Loucy (cell line): ENCODE measurements around the gene MAJIN.

Source experiments
- H2AFZ ChIP-seq: fragments of 200-600 bp; sonication (generic); 2 replicates; pipeline ENCODE4 v1.6.0; 2016; ENCODE audit warnings: antibody characterized with exemption, mild to moderate bottlenecking, low read length, moderate library complexity
- H3F3A ChIP-seq: fragments of 200-600 bp; 2 replicates; pipeline ENCODE4 v1.6.0; 2016; ENCODE audit warnings: antibody characterized with exemption, low read depth, mild to moderate bottlenecking
- H3K27me3 ChIP-seq: fragments of 200-600 bp; sonication (generic); 2 replicates; pipeline ENCODE4 v1.6.1; 2014; ENCODE audit warnings: low read length, mild to moderate bottlenecking; ENCODE audit not compliant: insufficient read depth, poor library complexity, severe bottlenecking
- H3K36me3 ChIP-seq: fragments of 200-600 bp; sonication (generic); 2 replicates; pipeline ENCODE4 v1.6.1; 2016; ENCODE audit warnings: low read length; ENCODE audit not compliant: insufficient read depth
- H3K4me1 ChIP-seq: fragments of 200-600 bp; sonication (generic); 2 replicates; pipeline ENCODE4 v1.5.1; 2014; ENCODE audit warnings: low read length, mild to moderate bottlenecking; ENCODE audit not compliant: insufficient read depth, poor library complexity, severe bottlenecking
- H3K4me2 ChIP-seq: fragments of 200-600 bp; sonication (generic); 2 replicates; pipeline ENCODE4 v1.6.0; 2014; ENCODE audit warnings: antibody characterized with exemption, low read length, low read depth, mild to moderate bottlenecking; ENCODE audit not compliant: poor library complexity, severe bottlenecking
- H3K4me3 ChIP-seq: fragments of 200-600 bp; sonication (generic); 2 replicates; pipeline ENCODE4 v1.5.1; 2014; ENCODE audit warnings: low read length, mild to moderate bottlenecking, mixed read lengths; ENCODE audit not compliant: poor library complexity, severe bottlenecking
- H3K79me2 ChIP-seq: fragments of 200-600 bp; sonication (generic); 2 replicates; pipeline ENCODE4 v1.6.1; 2014; ENCODE audit warnings: low read length; ENCODE audit not compliant: insufficient read depth
- H3K9ac ChIP-seq: fragments of 200-600 bp; sonication (generic); 2 replicates; pipeline ENCODE4 v1.6.0; 2014; ENCODE audit warnings: mild to moderate bottlenecking, low read depth, low read length, moderate library complexity; ENCODE audit not compliant: poor library complexity, severe bottlenecking
- H3K9me2 ChIP-seq: fragments of 200-600 bp; sonication (generic); replicated peaks from 2 replicates; pipeline ENCODE4 v1.6.1; 2016; ENCODE audit warnings: low read depth, low read length, mixed read lengths
- H3K9me3 ChIP-seq: fragments of 200-600 bp; sonication (generic); 2 replicates; pipeline ENCODE4 v1.6.1; 2014; ENCODE audit warnings: mild to moderate bottlenecking, antibody characterized with exemption, low read length, low read depth; ENCODE audit not compliant: insufficient read depth
- H4K20me1 ChIP-seq: fragments of 200-600 bp; sonication (generic); 2 replicates; pipeline ENCODE4 v1.6.0; 2014; ENCODE audit warnings: antibody characterized with exemption, low read length, mild to moderate bottlenecking; ENCODE audit not compliant: insufficient read depth, poor library complexity, severe bottlenecking
- EZH2phosphoT487 ChIP-seq: fragments of 200-600 bp; IDR thresholded peaks from 2 replicates; pipeline ENCODE4 v1.6.1; 2018; ENCODE audit warnings: antibody characterized with exemption, mild to moderate bottlenecking, moderate library complexity, borderline replicate concordance
- TF ChIP-seq, protein P1 (sequence below): fragments of 200-600 bp; sonication (generic); conservative IDR thresholded peaks from 2 replicates; pipeline ENCODE4 v1.5.1; 2014; ENCODE audit warnings: mild to moderate bottlenecking, antibody characterized with exemption, low read length

Gene MAJIN

DNA sequence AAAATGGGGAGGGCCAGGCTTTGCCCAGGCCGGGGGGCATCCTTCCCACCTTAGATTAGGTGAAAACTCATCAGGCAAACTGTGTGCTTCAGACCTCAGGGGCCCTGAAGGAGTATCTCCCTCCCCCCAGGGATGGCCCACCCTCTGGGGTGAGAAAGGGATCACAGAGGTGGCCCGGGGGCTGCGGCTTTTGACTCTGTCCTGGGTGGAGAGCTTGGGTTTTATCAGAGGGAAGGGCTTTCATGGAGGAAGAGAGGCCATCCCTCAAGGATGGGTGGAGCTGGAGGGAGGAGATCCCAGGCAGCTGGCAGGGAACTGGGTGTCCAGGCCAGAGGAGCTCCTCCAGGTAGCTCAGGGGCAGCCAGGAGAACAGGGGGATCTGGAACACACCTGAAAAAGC lies 50.5 kb downstream of the MAJIN start:
- Histone ChIP-seq H3K79me2 (peaks cover 5% of the 10 kb centered on the region; the same call in 1 of the 2 replicates), H3K27me3 (no peaks in the 10 kb centered on the region), H3K9me3 (no peaks in the 10 kb centered on the region), H4K20me1 (no peaks in the 10 kb centered on the region), H3K36me3 (no peaks in the 10 kb centered on the region), H3F3A (no peaks in the 10 kb centered on the region), H3K4me1 (peaks cover 22% of the 10 kb centered on the region), H3K9me2 (no peaks in the 10 kb centered on the region), H2AFZ (no peak overlapping the region), H3K4me3 (no peak overlapping the region), H3K4me2 (no peak overlapping the region), H3K9ac (no peak overlapping the region)
- no peak for TF ChIP-seq EZH2phosphoT487
- TF ChIP-seq, protein P1, sequence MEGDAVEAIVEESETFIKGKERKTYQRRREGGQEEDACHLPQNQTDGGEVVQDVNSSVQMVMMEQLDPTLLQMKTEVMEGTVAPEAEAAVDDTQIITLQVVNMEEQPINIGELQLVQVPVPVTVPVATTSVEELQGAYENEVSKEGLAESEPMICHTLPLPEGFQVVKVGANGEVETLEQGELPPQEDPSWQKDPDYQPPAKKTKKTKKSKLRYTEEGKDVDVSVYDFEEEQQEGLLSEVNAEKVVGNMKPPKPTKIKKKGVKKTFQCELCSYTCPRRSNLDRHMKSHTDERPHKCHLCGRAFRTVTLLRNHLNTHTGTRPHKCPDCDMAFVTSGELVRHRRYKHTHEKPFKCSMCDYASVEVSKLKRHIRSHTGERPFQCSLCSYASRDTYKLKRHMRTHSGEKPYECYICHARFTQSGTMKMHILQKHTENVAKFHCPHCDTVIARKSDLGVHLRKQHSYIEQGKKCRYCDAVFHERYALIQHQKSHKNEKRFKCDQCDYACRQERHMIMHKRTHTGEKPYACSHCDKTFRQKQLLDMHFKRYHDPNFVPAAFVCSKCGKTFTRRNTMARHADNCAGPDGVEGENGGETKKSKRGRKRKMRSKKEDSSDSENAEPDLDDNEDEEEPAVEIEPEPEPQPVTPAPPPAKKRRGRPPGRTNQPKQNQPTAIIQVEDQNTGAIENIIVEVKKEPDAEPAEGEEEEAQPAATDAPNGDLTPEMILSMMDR: no peak

DNA sequence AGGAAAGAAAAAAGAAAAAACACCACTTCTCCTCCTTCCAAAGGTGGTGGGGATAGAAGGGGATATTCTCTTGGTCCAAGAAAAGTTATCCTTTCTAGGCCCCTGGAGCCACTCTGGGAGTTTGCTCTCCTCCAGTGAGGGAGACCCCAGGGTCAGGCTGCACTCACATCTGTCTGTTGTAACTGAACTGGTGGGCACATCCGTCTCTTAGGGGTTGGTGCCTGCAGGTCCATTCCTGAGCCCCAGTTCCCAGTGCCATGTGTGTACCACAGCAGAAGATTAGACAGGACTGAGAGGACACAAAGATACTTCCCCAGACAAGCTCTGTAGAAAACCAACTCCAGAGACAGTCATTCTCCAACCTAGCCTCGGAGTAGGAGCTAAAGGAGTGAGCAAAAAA lies 51.8 kb downstream of the MAJIN start:
- no peak overlapping the region for H3K4me2 ChIP-seq
- no peak overlapping the region for H3K4me3 ChIP-seq
- H4K20me1 ChIP-seq: no peaks in the 10 kb centered on the region
- H3K9me2 ChIP-seq: no peaks in the 10 kb centered on the region
- peaks cover 26% of the 10 kb centered on the region for H3K4me1 ChIP-seq
- no peaks in the 10 kb centered on the region for H3K27me3 ChIP-seq
- peaks cover 18% of the 10 kb centered on the region for H3K79me2 ChIP-seq
- H3K36me3 ChIP-seq: no peaks in the 10 kb centered on the region
- TF ChIP-seq EZH2phosphoT487: no peak
- TF ChIP-seq, protein P1: no peak
- no peaks in the 10 kb centered on the region for H3K9me3 ChIP-seq
- H2AFZ ChIP-seq: no peak overlapping the region
- no peak overlapping the region for H3K9ac ChIP-seq
- no peaks in the 10 kb centered on the region for H3F3A ChIP-seq

DNA sequence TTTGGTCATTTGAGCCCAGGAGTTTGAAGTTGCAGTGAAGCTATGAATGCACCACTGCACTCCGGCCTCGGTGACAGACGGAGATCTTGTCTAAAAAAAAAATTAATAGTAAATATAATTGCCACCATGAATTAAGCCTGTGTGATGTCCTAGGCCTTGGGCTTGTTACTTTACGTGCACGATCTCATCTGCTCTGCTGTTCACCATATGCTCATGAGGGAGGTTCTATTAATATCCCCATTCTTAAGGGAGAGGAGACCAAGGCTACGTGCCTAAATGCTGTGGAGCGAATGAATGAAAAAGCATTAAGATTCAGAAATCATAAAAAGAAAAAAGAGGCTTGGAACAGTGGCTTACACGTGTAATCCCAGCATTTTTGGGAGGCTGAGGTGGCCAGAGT lies 52.3 kb downstream of the MAJIN start:
- no peaks in the 10 kb centered on the region for H3K9me2 ChIP-seq
- no peaks in the 10 kb centered on the region for H3F3A ChIP-seq
- H3K9me3 ChIP-seq: no peaks in the 10 kb centered on the region
- no peaks in the 10 kb centered on the region for H3K36me3 ChIP-seq
- H3K27me3 ChIP-seq: no peaks in the 10 kb centered on the region
- no peak overlapping the region for H3K9ac ChIP-seq
- no peak overlapping the region for H3K4me3 ChIP-seq
- H3K4me1 ChIP-seq: peaks cover 22% of the 10 kb centered on the region
- H4K20me1 ChIP-seq: no peaks in the 10 kb centered on the region
- no peak overlapping the region for H2AFZ ChIP-seq
- H3K79me2 ChIP-seq: peaks cover 19% of the 10 kb centered on the region
- H3K4me2 ChIP-seq: no peak overlapping the region
- TF ChIP-seq, protein P1: no peak
- no peak for TF ChIP-seq EZH2phosphoT487
